OCI-LY1 (cell line): Measurements from ENCODE around the gene SYT3.

Source experiments
- H2AFZ ChIP-seq: fragments of 200-600 bp; sonication (generic), shearing (Covaris generic); 2 replicates; pipeline ENCODE4 v1.6.0; 2014; ENCODE audit warnings: antibody characterized with exemption, mild to moderate bottlenecking, low read length
- H3F3A ChIP-seq: fragments of 200-600 bp; sonication (generic), shearing (Covaris generic); 2 replicates; pipeline ENCODE4 v1.6.0; 2014; ENCODE audit warnings: mild to moderate bottlenecking, antibody characterized with exemption, low read length, moderate library complexity; ENCODE audit not compliant: insufficient read depth
- H3K27ac ChIP-seq: fragments of 200-600 bp; sonication (generic); 2 replicates; pipeline ENCODE4 v1.5.1; 2014; ENCODE audit warnings: low read length, mixed run types, mild to moderate bottlenecking, low read depth; ENCODE audit not compliant: poor library complexity, severe bottlenecking
- H3K27me3 ChIP-seq: fragments of 200-600 bp; sonication (generic); 2 replicates; pipeline ENCODE4 v1.6.0; 2014; ENCODE audit warnings: antibody characterized with exemption, mild to moderate bottlenecking, low read length, moderate library complexity; ENCODE audit not compliant: insufficient read depth
- H3K36me3 ChIP-seq: fragments of 200-600 bp; sonication (generic); 2 replicates; pipeline ENCODE4 v1.6.1; 2014; ENCODE audit warnings: mild to moderate bottlenecking, antibody characterized with exemption, low read length, moderate library complexity, mixed read lengths; ENCODE audit not compliant: insufficient read depth
- H3K4me1 ChIP-seq: fragments of 200-600 bp; sonication (generic); 2 replicates; pipeline ENCODE4 v1.5.1; 2014; ENCODE audit warnings: mild to moderate bottlenecking, low read length, moderate library complexity; ENCODE audit not compliant: insufficient read depth, severe bottlenecking
- H3K4me2 ChIP-seq: fragments of 200-600 bp; sonication (generic), shearing (Covaris generic); 2 replicates; pipeline ENCODE4 v1.6.1; 2014; ENCODE audit warnings: low read length
- H3K4me3 ChIP-seq: fragments of 200-600 bp; sonication (generic); 2 replicates; pipeline ENCODE4 v1.5.1; 2014; ENCODE audit warnings: low read length, low read depth, mild to moderate bottlenecking, mixed read lengths; ENCODE audit not compliant: poor library complexity, severe bottlenecking
- H3K79me2 ChIP-seq: fragments of 200-600 bp; shearing (Covaris generic); 2 replicates; pipeline ENCODE4 v1.6.1; 2016; ENCODE audit warnings: mixed run types, low read length, mixed read lengths; ENCODE audit not compliant: insufficient read depth
- H3K9ac ChIP-seq: fragments of 200-600 bp; sonication (generic), shearing (Covaris generic); 2 replicates; pipeline ENCODE4 v1.6.1; 2014; ENCODE audit warnings: mild to moderate bottlenecking, low read length, mixed read lengths
- H3K9me2 ChIP-seq: fragments of 200-600 bp; sonication (generic), shearing (Covaris generic); 2 replicates; pipeline ENCODE4 v1.6.1; 2014; ENCODE audit warnings: low read depth, mild to moderate bottlenecking, low read length, mixed read lengths
- H3K9me3 ChIP-seq: fragments of 200-600 bp; shearing (Covaris generic); 2 replicates; pipeline ENCODE4 v1.6.1; 2014; ENCODE audit warnings: low read length, mixed read lengths
- H4K20me1 ChIP-seq: fragments of 200-600 bp; sonication (generic), shearing (Covaris generic); 2 replicates; pipeline ENCODE4 v1.6.0; 2016; ENCODE audit warnings: mild to moderate bottlenecking, low read length; ENCODE audit not compliant: insufficient read depth
- EZH2 ChIP-seq: fragments of 200-600 bp; sonication (generic), shearing (Covaris generic); IDR thresholded peaks from 2 replicates; pipeline ENCODE4 v1.8.0; 2017; ENCODE audit warnings: borderline replicate concordance, mixed run types, mild to moderate bottlenecking, antibody characterized with exemption, low read length, moderate library complexity, mixed read lengths
- TF ChIP-seq, protein P1 (sequence below): fragments of 200-600 bp; sonication (generic), shearing (Covaris generic); IDR thresholded peaks from 2 replicates; pipeline ENCODE4 v1.5.1; 2017; ENCODE audit warnings: mild to moderate bottlenecking, antibody characterized with exemption, low read length, moderate library complexity, mixed read lengths

Gene SYT3

DNA sequence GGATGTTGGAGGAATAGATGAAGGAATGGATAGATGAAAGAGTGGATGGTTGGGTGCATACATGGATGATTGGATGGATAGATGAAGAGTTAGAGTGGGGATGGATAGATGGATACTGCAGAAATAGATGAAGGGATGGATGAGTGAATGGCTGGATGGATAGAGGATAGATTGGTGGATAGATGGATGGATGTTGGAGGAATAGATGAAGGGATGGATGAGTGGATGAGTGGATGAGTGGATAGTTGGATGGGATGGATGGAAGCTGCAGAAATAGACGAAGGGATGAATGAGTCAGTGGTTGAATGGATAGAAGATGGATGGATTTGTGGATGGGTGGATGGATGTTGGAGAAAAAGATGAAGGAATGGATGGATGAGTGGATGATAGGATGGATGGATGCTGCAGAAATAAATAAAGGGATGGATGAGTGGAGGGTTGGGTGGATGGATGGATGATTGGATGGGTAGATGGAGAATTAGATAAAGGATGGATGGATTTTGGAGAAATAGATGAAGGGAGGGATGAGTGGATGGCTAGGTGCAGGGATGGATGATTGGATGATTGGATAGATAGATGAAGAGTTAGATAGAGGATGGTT is 4.7 kb upstream of the SYT3 start:
- no peaks in the 10 kb centered on the region for H3F3A ChIP-seq
- H3K4me2 ChIP-seq: no peak overlapping the region
- no peak overlapping the region for H3K27ac ChIP-seq
- no peaks in the 10 kb centered on the region; the same call in 1 of the 2 replicates for H3K27me3 ChIP-seq
- H3K4me3 ChIP-seq: no peak overlapping the region
- H4K20me1 ChIP-seq: no peaks in the 10 kb centered on the region
- H2AFZ ChIP-seq: no peak overlapping the region
- no peaks in the 10 kb centered on the region for H3K4me1 ChIP-seq
- no peaks in the 10 kb centered on the region for H3K9me2 ChIP-seq
- no peaks in the 10 kb centered on the region for H3K79me2 ChIP-seq
- H3K36me3 ChIP-seq: no peaks in the 10 kb centered on the region
- no peak overlapping the region for H3K9ac ChIP-seq
- TF ChIP-seq EZH2: no peak
- TF ChIP-seq, protein P1, sequence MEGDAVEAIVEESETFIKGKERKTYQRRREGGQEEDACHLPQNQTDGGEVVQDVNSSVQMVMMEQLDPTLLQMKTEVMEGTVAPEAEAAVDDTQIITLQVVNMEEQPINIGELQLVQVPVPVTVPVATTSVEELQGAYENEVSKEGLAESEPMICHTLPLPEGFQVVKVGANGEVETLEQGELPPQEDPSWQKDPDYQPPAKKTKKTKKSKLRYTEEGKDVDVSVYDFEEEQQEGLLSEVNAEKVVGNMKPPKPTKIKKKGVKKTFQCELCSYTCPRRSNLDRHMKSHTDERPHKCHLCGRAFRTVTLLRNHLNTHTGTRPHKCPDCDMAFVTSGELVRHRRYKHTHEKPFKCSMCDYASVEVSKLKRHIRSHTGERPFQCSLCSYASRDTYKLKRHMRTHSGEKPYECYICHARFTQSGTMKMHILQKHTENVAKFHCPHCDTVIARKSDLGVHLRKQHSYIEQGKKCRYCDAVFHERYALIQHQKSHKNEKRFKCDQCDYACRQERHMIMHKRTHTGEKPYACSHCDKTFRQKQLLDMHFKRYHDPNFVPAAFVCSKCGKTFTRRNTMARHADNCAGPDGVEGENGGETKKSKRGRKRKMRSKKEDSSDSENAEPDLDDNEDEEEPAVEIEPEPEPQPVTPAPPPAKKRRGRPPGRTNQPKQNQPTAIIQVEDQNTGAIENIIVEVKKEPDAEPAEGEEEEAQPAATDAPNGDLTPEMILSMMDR: no peak
- no peaks in the 10 kb centered on the region for H3K9me3 ChIP-seq

DNA sequence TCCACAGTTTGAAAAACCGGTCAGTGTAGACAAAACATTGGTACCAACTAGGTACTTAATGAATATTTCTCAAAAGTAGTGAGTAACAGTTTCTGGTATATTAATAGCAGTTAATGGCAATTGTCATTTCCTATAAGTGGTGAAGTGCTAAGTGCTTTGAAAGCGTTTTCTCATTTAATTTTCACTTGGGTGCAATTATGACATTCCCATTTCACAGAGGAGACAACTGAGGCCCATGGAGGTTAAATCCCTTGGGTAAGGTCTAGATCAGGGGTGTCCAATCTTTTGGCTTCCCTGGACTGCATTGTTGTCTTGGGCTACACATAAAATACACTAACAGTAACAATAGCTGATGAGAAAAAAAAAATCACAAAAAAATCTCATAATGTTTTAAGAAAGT is 687 bp upstream of the SYT3 start:
- Histone ChIP-seq H3K79me2 (no peaks in the 10 kb centered on the region), H3K4me1 (no peaks in the 10 kb centered on the region), H3K4me3 (no peak overlapping the region), H3K9me3 (no peaks in the 10 kb centered on the region), H2AFZ (no peak overlapping the region), H4K20me1 (no peaks in the 10 kb centered on the region), H3K9me2 (no peaks in the 10 kb centered on the region), H3K36me3 (no peaks in the 10 kb centered on the region), H3K27ac (no peak overlapping the region), H3K4me2 (no peak overlapping the region), H3F3A (no peaks in the 10 kb centered on the region), H3K9ac (no peak overlapping the region), H3K27me3 (no peaks in the 10 kb centered on the region; the same call in 1 of the 2 replicates)
- no peak for TF ChIP-seq EZH2
- TF ChIP-seq, protein P1: no peak

DNA sequence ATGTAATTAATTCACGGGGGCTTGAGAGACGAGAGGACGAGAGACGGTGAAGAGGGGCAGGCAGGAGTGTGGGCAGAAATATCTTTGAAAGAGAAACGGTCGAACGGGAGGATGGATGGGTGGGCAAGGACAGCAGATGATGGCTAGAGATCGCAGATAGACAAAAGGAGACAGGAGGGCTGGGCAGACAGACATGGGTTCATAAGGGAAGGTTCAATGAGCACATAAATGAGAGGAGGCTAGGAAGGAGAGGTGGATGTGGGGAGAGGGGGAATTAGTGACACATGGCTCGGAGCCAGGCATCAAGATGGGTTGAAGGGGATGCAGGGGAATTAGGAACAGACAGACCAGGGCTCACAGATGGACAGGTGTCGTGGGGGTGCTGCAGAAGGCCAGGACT is 1.1 kb downstream of the SYT3 start:
- Histone ChIP-seq H3K9ac (no peak overlapping the region), H3K9me3 (peaks cover 7% of the 10 kb centered on the region), H3K36me3 (no peaks in the 10 kb centered on the region; the same call in 1 of the 2 replicates), H3K27me3 (no peaks in the 10 kb centered on the region; the same call in 1 of the 2 replicates), H4K20me1 (no peaks in the 10 kb centered on the region), H2AFZ (no peak overlapping the region), H3K27ac (no peak overlapping the region), H3K79me2 (no peaks in the 10 kb centered on the region), H3K4me3 (no peak overlapping the region), H3K4me1 (no peaks in the 10 kb centered on the region), H3K4me2 (no peak overlapping the region), H3F3A (no peaks in the 10 kb centered on the region), H3K9me2 (no peaks in the 10 kb centered on the region)
- TF ChIP-seq, protein P1: no peak
- no peak for TF ChIP-seq EZH2
